ENCODE results near the gene MDC1.

GRCh38 chr6:30719791-30720737 is 3.0 kb upstream of the MDC1 start, which contains the start of gene TUBB:
- TF ChIP-seq CTCF (IDR thresholded peaks at IDR 0.05; ENCODE audit: low read depth, low read length) (no peak), EZH2phosphoT487 (IDR thresholded peaks at IDR 0.05; ENCODE audit: low read depth) (no peak)

Measured in OCI-LY3 (cell line).